ENCODE data around the gene HSPA1B.

HSPA1B gene

GRCh38 chr6:31878726-31879125, 51.2 kb downstream of the HSPA1B start, which contains the start of gene SLC44A4:
Gene SLC44A4 (minus strand): TSS chr6:31878997. CDS start chr6:31878980, 17 bp downstream.
- DNase-seq (ENCODE audit: low read depth, low spot score): no peak

GRCh38 chr6:31879143-31879542, 51.6 kb downstream of the HSPA1B start:
- no peak for DNase-seq (ENCODE audit: low read depth, low spot score)

All from activated CD4-positive, CD25-positive, alpha-beta regulatory T cell treated with anti-CD3 and anti-CD28 coated beads, Interleukin-2, amount 50 U/mL, for 16 hours (primary cell).